IMR-90 (cell line): ENCODE measurements around the gene EPB41L3. TPM values are rescaled to one million over a fixed set of nuclear protein-coding genes. Genes with fewer than 3 reads are reported as not detected.
A peak's percentile ranks its signal among the peaks of the same experiment; 100 is the strongest.

Source experiments
- ATAC-seq: fragments of 200-7000 bp; cut with Tn5 transposase; 2 replicates; pipeline ENCODE4 v1.9.1; 2020; ENCODE audit warnings: low read depth, mild to moderate bottlenecking, moderate library complexity
- BruUV-seq: library from RNA; stranded (reverse); fragments of 400-500 nt; replicated peaks from 2 replicates; lab custom pipeline; 2021; lab: Mats Ljungman, UMichigan
- CTCF ChIA-PET: fragments of 300-600 bp; formaldehyde crosslinking; extraction: SDS; loops from one replicate; lab custom pipeline; 2021; ENCODE audit warnings: antibody characterized with exemption; lab: Yijun Ruan, JAX
- POLR2A ChIA-PET: fragments of 300-600 bp; sonication (Branson Sonifier 250); formaldehyde crosslinking; loops from one replicate; lab custom pipeline; 2022; ENCODE audit warnings: antibody characterized with exemption; ENCODE audit not compliant: unreplicated experiment; lab: Charles Lee
- DNase-seq: peaks from one replicate; pipeline ENCODE4 v3.0.0; 2013
- H2AFZ ChIP-seq: replicated peaks from 2 replicates; pipeline ENCODE3; 2013; ENCODE audit warnings: low read length, mild to moderate bottlenecking; ENCODE audit not compliant: poor library complexity
- H2AK5ac ChIP-seq: 2 replicates; pipeline ENCODE4 v1.6.1; 2013; ENCODE audit warnings: low read depth, low read length, inconsistent platforms
- H2AK9ac ChIP-seq: replicated peaks from 2 replicates; pipeline ENCODE3; 2013; ENCODE audit warnings: mild to moderate bottlenecking, low read depth, low read length, moderate library complexity; ENCODE audit not compliant: poor library complexity
- H2BK120ac ChIP-seq: 2 replicates; pipeline ENCODE4 v1.6.1; 2013; ENCODE audit warnings: low read depth, low read length, inconsistent platforms
- H2BK15ac ChIP-seq: 3 replicates; pipeline ENCODE4 v1.6.1; 2013; ENCODE audit warnings: low read depth, low read length, inconsistent platforms
- H2BK20ac ChIP-seq: 2 replicates; pipeline ENCODE4 v1.6.1; 2013; ENCODE audit warnings: low read depth, mild to moderate bottlenecking, inconsistent platforms, low read length, moderate library complexity
- H2BK5ac ChIP-seq: 2 replicates; pipeline ENCODE4 v1.6.1; 2013; ENCODE audit warnings: mild to moderate bottlenecking, low read depth, low read length, inconsistent platforms; ENCODE audit not compliant: poor library complexity, severe bottlenecking
- H3K14ac ChIP-seq: replicated peaks from 2 replicates; pipeline ENCODE4 v1.6.1; 2013; ENCODE audit warnings: low read depth, low read length, inconsistent platforms
- H3K18ac ChIP-seq: 2 replicates; pipeline ENCODE4 v1.6.1; 2013; ENCODE audit warnings: low read depth, low read length, control low read depth
- H3K23ac ChIP-seq: 2 replicates; pipeline ENCODE4 v1.6.1; 2013; ENCODE audit warnings: low read depth, low read length, inconsistent platforms
- H3K27ac ChIP-seq: 2 replicates; pipeline ENCODE4 v1.5.1; 2013; ENCODE audit warnings: mild to moderate bottlenecking, control low read depth, low read length; ENCODE audit not compliant: insufficient read depth
- H3K27me3 ChIP-seq: 2 replicates; pipeline ENCODE4 v1.6.1; 2013; ENCODE audit warnings: low read length; ENCODE audit not compliant: control insufficient read depth, insufficient read depth
- H3K36me3 ChIP-seq: 2 replicates; pipeline ENCODE4 v1.6.1; 2013; ENCODE audit warnings: low read length, mixed read lengths; ENCODE audit not compliant: control insufficient read depth, insufficient read depth
- H3K4ac ChIP-seq: 2 replicates; pipeline ENCODE4 v1.6.1; 2013; ENCODE audit warnings: low read depth, low read length, inconsistent platforms
- H3K4me1 ChIP-seq: 2 replicates; pipeline ENCODE4 v1.6.1; 2013; ENCODE audit warnings: low read length, mixed read lengths; ENCODE audit not compliant: control insufficient read depth, insufficient read depth
- H3K4me2 ChIP-seq: 2 replicates; pipeline ENCODE4 v1.6.1; 2013; ENCODE audit warnings: low read depth, mild to moderate bottlenecking, control low read depth, low read length, moderate library complexity
- H3K4me3 ChIP-seq: 2 replicates; pipeline ENCODE4 v1.5.1; 2013; ENCODE audit warnings: low read depth, mild to moderate bottlenecking, control low read depth, low read length, moderate library complexity; ENCODE audit not compliant: insufficient read depth
- H3K56ac ChIP-seq: 2 replicates; pipeline ENCODE4 v1.6.1; 2013; ENCODE audit warnings: low read length, inconsistent platforms; ENCODE audit not compliant: insufficient read depth; ENCODE audit errors: extremely low read depth
- H3K79me1 ChIP-seq, 2 experiments: 2 replicates each; pipeline ENCODE4 v1.6.1; 2013; ENCODE audit warnings: low read length in 2 of 2, inconsistent platforms in 1 of 2, low read depth in 1 of 2
- H3K9ac ChIP-seq: 2 replicates; pipeline ENCODE4 v1.6.1; 2013; ENCODE audit warnings: low read depth, low read length, control low read depth
- H3K9me1 ChIP-seq: 2 replicates; pipeline ENCODE4 v1.6.1; 2013; ENCODE audit warnings: low read length, inconsistent platforms; ENCODE audit not compliant: insufficient read depth
- H3K9me3 ChIP-seq: 2 replicates; pipeline ENCODE4 v1.6.1; 2013; ENCODE audit warnings: low read length; ENCODE audit not compliant: control insufficient read depth, insufficient read depth
- H4K20me1 ChIP-seq: 2 replicates; pipeline ENCODE4 v1.6.1; 2013; ENCODE audit warnings: low read length, inconsistent platforms; ENCODE audit not compliant: insufficient read depth
- H4K5ac ChIP-seq: 2 replicates; pipeline ENCODE4 v1.6.1; 2013; ENCODE audit warnings: mild to moderate bottlenecking, low read depth, low read length, control low read depth
- H4K8ac ChIP-seq, 2 experiments: 2 replicates each; pipeline ENCODE4 v1.6.1; 2013; ENCODE audit warnings: low read depth in 2 of 2, low read length in 2 of 2, control low read depth in 1 of 2, inconsistent platforms in 1 of 2
- H4K91ac ChIP-seq: 2 replicates; pipeline ENCODE4 v1.6.1; 2013; ENCODE audit warnings: low read depth, low read length, inconsistent platforms; ENCODE audit not compliant: insufficient read depth
- BHLHE40 ChIP-seq: fragments of 150-350 bp; IDR thresholded peaks from 2 replicates; pipeline ENCODE4 v1.6.1; 2016; ENCODE audit warnings: mild to moderate bottlenecking, low read depth, low read length
- CEBPB ChIP-seq: IDR thresholded peaks from 2 replicates; pipeline ENCODE4 v1.6.1; 2012; ENCODE audit warnings: low read depth, low read length, improper control_type of control experiment
- CHD1 ChIP-seq: IDR thresholded peaks from 2 replicates; pipeline ENCODE4 v1.6.1; 2012; ENCODE audit warnings: low read depth, low read length, improper control_type of control experiment
- CTCF ChIP-seq: conservative IDR thresholded peaks from 2 replicates; pipeline ENCODE4 v1.5.1; 2012; ENCODE audit warnings: mild to moderate bottlenecking, low read depth, low read length, improper control_type of control experiment
- ELK1 ChIP-seq: fragments of 150-350 bp; IDR thresholded peaks from 2 replicates; pipeline ENCODE4 v1.6.1; 2016; ENCODE audit warnings: low read depth, mild to moderate bottlenecking, low read length, moderate library complexity, borderline replicate concordance
- MAFK ChIP-seq: IDR thresholded peaks from 2 replicates; pipeline ENCODE4 v1.6.1; 2012; ENCODE audit warnings: low read depth, low read length, improper control_type of control experiment
- MXI1 ChIP-seq: IDR thresholded peaks from 2 replicates; pipeline ENCODE4 v1.6.1; 2012; ENCODE audit warnings: low read depth, mild to moderate bottlenecking, low read length, moderate library complexity, borderline replicate concordance
- NFE2L2 ChIP-seq: fragments of 150-350 bp; IDR thresholded peaks from 2 replicates; pipeline ENCODE4 v1.6.1; 2016; ENCODE audit warnings: low read depth, mild to moderate bottlenecking, low read length
- POLR2A ChIP-seq: IDR thresholded peaks from 2 replicates; pipeline ENCODE4 v1.6.1; 2012; ENCODE audit warnings: mild to moderate bottlenecking, low read depth, low read length
- RCOR1 ChIP-seq: IDR thresholded peaks from 2 replicates; pipeline ENCODE4 v1.6.1; 2012; ENCODE audit warnings: mild to moderate bottlenecking, low read length, improper control_type of control experiment; ENCODE audit not compliant: insufficient replicate concordance
- USF2 ChIP-seq: fragments of 150-350 bp; IDR thresholded peaks from 2 replicates; pipeline ENCODE4 v1.6.1; 2017; ENCODE audit warnings: mild to moderate bottlenecking, antibody characterized with exemption, low read length, low read depth
- WGBS, 2 experiments: methylation state at CpG; one replicate each; pipeline versions ENCODE4 v1.1.5 to v1.1.7; 2013; ENCODE audit warnings: missing lambda C conversion rate in 2 of 2; ENCODE audit not compliant: insufficient read length in 1 of 2; ENCODE audit errors: extremely low coverage in 2 of 2; 5-methylcytosine and 5-hydroxymethylcytosine counted together
- dilution Hi-C: fragments of 300-500 bp; cut with HindIII; formaldehyde crosslinking; loops from one replicate; pipeline ENCODE4 v1.14.3; 2018; ENCODE audit warnings: low sequenced_read_pairs; ENCODE audit not compliant: unreplicated experiment
- in situ Hi-C: fragments of 300-500 bp; cut with MboI; formaldehyde crosslinking; loops from 3 replicates; pipeline ENCODE4 v1.14.3; 2019; ENCODE audit warnings: low sequenced_read_pairs, inconsistent platforms, mixed read lengths
- intact Hi-C: fragments of 100-400 bp; cut with micrococcal nuclease; formaldehyde crosslinking; loops from 2 replicates; pipeline ENCODE4 v1.10.0; 2022
- polyA plus RNA-seq, 3 experiments: library from polyadenylated mRNA; depleted of rRNA; stranded (reverse); fragments of >200 nt; gene quantifications; 2 replicates each; pipeline ENCODE4 v1.2.3, GENCODE V29; 2012; ENCODE audit warnings: low replicate concordance in 1 of 3
- total RNA-seq: library from RNA; depleted of rRNA; stranded (reverse); fragments of >200 nt; gene quantifications from 2 replicates; pipeline ENCODE4 v1.2.3, GENCODE V29; 2012

Gene EPB41L3
- total and polyA plus RNA-seq, 2 of the 4 experiments (the other 2 are of a cell fraction) = 36.6 to 70.3 TPM

GRCh38 chr18:5476961-5477800 lies 66.6 kb downstream of the EPB41L3 start:
- Histone ChIP-seq H3K4me1 (no peaks in the 10 kb centered on the region; the same call in 1 of the 2 replicates), H2BK15ac (no peak overlapping the region), H2BK120ac (no peak overlapping the region), H3K56ac (no peak overlapping the region), H3K23ac (no peak overlapping the region), H3K27me3 (no peaks in the 10 kb centered on the region), H3K4ac (no peak overlapping the region), H4K20me1 (no peaks in the 10 kb centered on the region), H3K4me2 (no peak overlapping the region), H4K8ac (no peak overlapping the region), H2AK5ac (no peak overlapping the region), H3K9me3 (no peaks in the 10 kb centered on the region), H3K14ac (0 out of 2 replicates have a peak overlapping the region, but pooled peaks have one; percentile 2), H3K4me3 (no peak overlapping the region), H3K18ac (no peak overlapping the region), H4K91ac (no peak overlapping the region), H2AFZ (no peak overlapping the region), H3K27ac (no peak overlapping the region), H3K79me1 (peaks cover 0 to 10% of the 10 kb centered on the region in 2 experiments; a peak in 2 of 4 replicates), H2BK20ac (no peak overlapping the region), H4K5ac (no peak overlapping the region), H3K36me3 (peaks cover 4% of the 10 kb centered on the region; the same call in 1 of the 2 replicates), H2BK5ac (no peak overlapping the region), H3K9ac (no peak overlapping the region), H2AK9ac (peak overlapping the region; percentile 62), H3K9me1 (no peaks in the 10 kb centered on the region)
- ATAC-seq (no peak), DNase-seq (peak; percentile 16)
- dilution Hi-C loops = no loop called here
- BruUV-seq = no TSS peak
- in situ Hi-C loops = no loop called here
- ChIA-PET POLR2A (no interaction called here), CTCF (no interaction called here)
- TF ChIP-seq MXI1 (no peak), USF2 (no peak), NFE2L2 (no peak), CEBPB (no peak), MAFK (no peak), RCOR1 (no peak), CHD1 (no peak), CTCF (no peak), ELK1 (no peak), BHLHE40 (no peak), POLR2A (no peak)
- whole genome bisulfite sequencing, 2 experiments = 69% methylated on average over 2 of the region's 6 CpGs; no CpG with 5 or more reads in 1 of the 2 experiments
- intact Hi-C loops = no loop called here
